Nephron (organoid): ENCODE results near the gene CCDC97.

Experiments used
- H3K27ac Mint-ChIP-seq, 3 experiments: 2 replicates each; pipeline ENCODE4 v1.8.0; 2020; ENCODE audit warnings: mixed read lengths in 3 of 3, mild to moderate bottlenecking in 2 of 3, moderate library complexity in 1 of 3
- H3K27me3 Mint-ChIP-seq: 2 replicates; pipeline ENCODE4 v1.8.0; 2021; ENCODE audit warnings: low read depth, mild to moderate bottlenecking, moderate library complexity, mixed read lengths
- H3K36me3 Mint-ChIP-seq: 2 replicates; pipeline ENCODE4 v1.8.0; 2020; ENCODE audit warnings: low read depth, mixed read lengths
- H3K4me1 Mint-ChIP-seq: 2 replicates; pipeline ENCODE4 v1.8.0; 2020; ENCODE audit warnings: mixed read lengths
- H3K4me3 Mint-ChIP-seq, 3 experiments: 2 replicates each; pipeline ENCODE4 v1.8.0; 2020; ENCODE audit warnings: mild to moderate bottlenecking in 3 of 3, mixed read lengths in 3 of 3, moderate library complexity in 2 of 3
- H3K9me3 Mint-ChIP-seq: 2 replicates; pipeline ENCODE4 v1.8.0; 2020; ENCODE audit warnings: mixed read lengths
- CTCF ChIP-seq, 3 experiments: fragments of 200-600 bp; sonication (generic); IDR thresholded peaks; one replicate each; pipeline ENCODE4 v1.5.0; 2021; ENCODE audit warnings: antibody characterized with exemption in 3 of 3; ENCODE audit not compliant: unreplicated experiment in 3 of 3

CCDC97 gene

GRCh38 chr19:41356984-41357739, 47.2 kb downstream of the CCDC97 start:
- no peak for TF ChIP-seq CTCF (IDR thresholded peaks at IDR 0.05; ENCODE audit: unreplicated experiment in 3 of 3)
- Mint-ChIP-seq H3K4me3 (peak overlapping the region in 2 of 3 experiments; percentile 20 to 48), H3K36me3 (no peaks in the 10 kb centered on the region), H3K27me3 (peaks cover 21% of the 10 kb centered on the region), H3K9me3 (no peaks in the 10 kb centered on the region), H3K4me1 (peaks cover 12% of the 10 kb centered on the region), H3K27ac (no peak overlapping the region)

GRCh38 chr19:41357746-41358145, 47.8 kb downstream of the CCDC97 start:
- no peak overlapping the region for H3K27ac Mint-ChIP-seq
- peaks cover 10% of the 10 kb centered on the region for H3K4me1 Mint-ChIP-seq
- no peaks in the 10 kb centered on the region for H3K9me3 Mint-ChIP-seq
- peak overlapping the region in 1 of 3 experiments; percentile 24 for H3K4me3 Mint-ChIP-seq
- H3K27me3 Mint-ChIP-seq = peaks cover 17% of the 10 kb centered on the region
- TF ChIP-seq CTCF (IDR thresholded peaks at IDR 0.05; ENCODE audit: unreplicated experiment in 3 of 3) = no peak
- H3K36me3 Mint-ChIP-seq = no peaks in the 10 kb centered on the region

GRCh38 chr19:41359741-41360140, 49.8 kb downstream of the CCDC97 start:
- H3K4me1 Mint-ChIP-seq = peaks cover 10% of the 10 kb centered on the region
- no peaks in the 10 kb centered on the region for H3K9me3 Mint-ChIP-seq
- H3K27ac Mint-ChIP-seq = no peak overlapping the region
- H3K36me3 Mint-ChIP-seq = no peaks in the 10 kb centered on the region
- H3K4me3 Mint-ChIP-seq = no peak overlapping the region
- TF ChIP-seq CTCF (IDR thresholded peaks at IDR 0.05; ENCODE audit: unreplicated experiment in 3 of 3) = no peak
- H3K27me3 Mint-ChIP-seq = peaks cover 9% of the 10 kb centered on the region

GRCh38 chr19:41362143-41362847, 52.3 kb downstream of the CCDC97 start:
- no peaks in the 10 kb centered on the region for H3K9me3 Mint-ChIP-seq
- peaks cover 9% of the 10 kb centered on the region for H3K4me1 Mint-ChIP-seq
- peak overlapping the region in 1 of 3 experiments; percentile 41 for H3K27ac Mint-ChIP-seq
- TF ChIP-seq CTCF (IDR thresholded peaks at IDR 0.05; ENCODE audit: unreplicated experiment in 3 of 3) = no peak
- H3K27me3 Mint-ChIP-seq = no peaks in the 10 kb centered on the region
- H3K36me3 Mint-ChIP-seq = no peaks in the 10 kb centered on the region
- H3K4me3 Mint-ChIP-seq = peak overlapping the region; percentile 40 to 98 (median 94)

- Mint-ChIP-seq H3K27ac (peak overlapping the region; percentile 98 to 100 (median 99)), H3K4me1 (peaks cover 9% of the 10 kb centered on the region), H3K36me3 (no peaks in the 10 kb centered on the region), H3K9me3 (no peaks in the 10 kb centered on the region), H3K4me3 (peak overlapping the region; percentile 89 to 98 (median 94)), H3K27me3 (no peaks in the 10 kb centered on the region)
- TF ChIP-seq CTCF (IDR thresholded peaks at IDR 0.05; ENCODE audit: unreplicated experiment in 3 of 3) = no peak
These were observed 53.4 kb downstream of the CCDC97 start for GRCh38 chr19:41363371-41363752.
